GM21737 (cell line): Measurements from ENCODE around the gene M1AP.

Experiments used
- ATAC-seq: cut with Tn5 transposase; IDR thresholded peaks from one replicate; pipeline ENCODE4 v1.9.1; 2021; ENCODE audit warnings: mild to moderate bottlenecking, moderate library complexity; ENCODE audit not compliant: unreplicated experiment

The M1AP gene

GRCh38 chr2:74599676-74600075 is 48.5 kb downstream of the M1AP start:
- no peak for ATAC-seq

GRCh38 chr2:74597410-74597809 is 50.7 kb downstream of the M1AP start:
- no peak for ATAC-seq

GRCh38 chr2:74596584-74596983 is 51.5 kb downstream of the M1AP start:
- ATAC-seq, result no peak

DNA sequence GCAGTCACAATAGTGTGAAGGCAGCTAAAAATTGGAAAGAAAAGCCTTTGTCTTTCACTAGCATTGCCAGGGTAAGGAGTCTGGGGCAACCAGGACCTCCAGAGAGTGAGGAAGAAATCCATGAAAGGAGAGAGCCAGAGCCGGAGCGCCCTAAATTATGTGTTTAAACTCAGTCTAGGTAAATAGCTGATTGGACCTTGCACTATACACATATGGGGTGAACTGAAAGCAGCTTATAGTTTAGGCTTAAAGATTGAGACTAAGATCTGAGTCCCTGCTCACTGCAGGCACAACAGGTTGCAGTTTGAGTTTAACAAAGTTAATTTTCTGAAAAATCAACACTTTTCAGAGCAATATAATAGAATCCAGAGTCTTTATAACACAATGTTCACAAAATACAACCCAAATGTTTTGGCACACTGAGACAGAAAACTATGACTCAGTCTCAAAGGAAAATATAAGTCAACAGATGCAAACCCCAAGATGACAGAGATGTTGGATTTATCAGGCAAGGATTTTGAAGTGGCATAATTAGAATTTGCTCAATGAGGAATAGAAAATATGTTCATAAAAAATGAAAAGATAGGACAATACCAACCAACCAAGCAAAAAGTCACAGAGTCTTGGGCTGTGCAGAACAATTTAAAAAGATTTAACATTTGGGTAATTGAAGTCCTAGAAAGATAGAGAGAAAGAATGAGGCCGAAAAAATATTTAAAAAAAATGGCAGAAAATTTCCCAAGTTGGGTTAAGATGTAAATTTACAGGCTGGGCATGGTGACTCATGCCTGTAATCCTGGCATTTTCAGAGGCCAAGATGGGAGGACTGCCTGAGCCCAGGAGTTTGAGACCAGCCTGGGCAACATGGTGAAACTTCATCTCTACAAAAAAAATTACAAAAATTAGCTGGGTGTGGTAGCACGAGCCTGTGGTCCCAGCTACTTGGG is 54.0 kb downstream of the M1AP start:
- ATAC-seq, result no peak

GRCh38 chr2:74588664-74589063 is 59.5 kb downstream of the M1AP start:
- no peak for ATAC-seq

DNA sequence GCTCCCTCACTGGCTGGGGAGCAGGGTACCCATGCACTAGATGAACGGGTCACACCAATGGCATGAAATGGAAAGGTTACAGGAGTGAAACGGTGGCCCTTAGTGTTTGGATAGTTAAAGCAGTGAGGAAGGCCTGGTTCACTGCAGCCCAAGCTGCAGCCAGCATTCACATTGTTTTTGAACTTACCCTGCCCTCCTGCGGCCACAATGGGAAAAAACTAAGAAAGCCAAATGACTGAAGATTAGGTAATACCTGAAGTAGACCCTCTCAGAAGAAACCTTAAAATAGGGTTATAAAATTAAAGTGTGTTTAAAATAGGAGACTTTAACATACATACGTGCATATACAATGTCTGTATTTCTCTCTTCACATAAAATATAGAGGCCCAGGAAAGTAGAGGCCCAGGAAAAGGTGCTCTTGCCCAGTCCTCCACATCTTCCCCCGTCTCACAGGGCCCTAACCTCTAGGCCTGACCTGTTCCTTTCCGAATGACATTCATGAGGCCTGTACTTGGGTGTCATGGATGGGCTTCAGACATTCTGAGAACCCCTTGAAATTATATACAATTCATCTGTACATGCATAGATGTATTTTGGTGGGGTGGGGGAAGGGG is 60.4 kb downstream of the M1AP start:
- ATAC-seq, result peak; percentile 64

DNA sequence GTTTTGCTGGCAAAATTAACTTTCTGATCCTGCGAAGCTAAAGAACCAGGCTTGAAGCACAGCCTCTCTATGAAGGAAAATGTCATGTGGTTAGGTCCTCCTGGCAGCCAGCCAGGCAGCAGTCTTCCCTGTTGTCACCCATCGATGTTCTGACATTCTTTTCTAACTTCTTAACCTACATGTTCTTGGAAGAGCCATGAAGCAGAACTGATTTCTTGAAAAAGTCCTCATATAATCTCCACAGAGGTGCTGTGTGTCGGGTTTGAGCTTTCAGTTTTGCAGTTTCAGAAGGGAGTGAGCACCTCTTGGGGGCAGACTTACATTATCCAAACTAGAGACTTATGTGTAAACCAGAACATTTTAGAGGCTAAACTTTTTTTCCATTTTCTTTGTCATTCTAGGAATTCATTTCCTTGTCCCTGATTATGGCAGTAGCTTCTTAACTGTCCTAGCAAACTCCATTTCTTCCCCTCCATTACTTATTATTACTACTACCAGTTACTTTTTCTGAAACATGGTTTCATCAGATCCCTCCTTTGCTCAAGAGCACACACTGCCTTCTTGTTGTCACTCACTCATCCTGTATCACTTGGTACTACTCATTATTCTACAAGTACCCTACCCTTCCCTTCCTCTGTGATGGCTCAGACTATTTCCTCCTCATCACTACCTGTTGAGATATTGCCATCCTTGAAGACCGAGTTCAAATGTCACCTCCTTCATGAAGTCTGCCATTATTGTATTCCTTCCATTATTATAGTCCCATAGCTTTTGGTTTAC is 62.5 kb downstream of the M1AP start:
- ATAC-seq, result no peak

GRCh38 chr2:74584088-74584645 is 64.0 kb downstream of the M1AP start:
- ATAC-seq, result no peak

DNA sequence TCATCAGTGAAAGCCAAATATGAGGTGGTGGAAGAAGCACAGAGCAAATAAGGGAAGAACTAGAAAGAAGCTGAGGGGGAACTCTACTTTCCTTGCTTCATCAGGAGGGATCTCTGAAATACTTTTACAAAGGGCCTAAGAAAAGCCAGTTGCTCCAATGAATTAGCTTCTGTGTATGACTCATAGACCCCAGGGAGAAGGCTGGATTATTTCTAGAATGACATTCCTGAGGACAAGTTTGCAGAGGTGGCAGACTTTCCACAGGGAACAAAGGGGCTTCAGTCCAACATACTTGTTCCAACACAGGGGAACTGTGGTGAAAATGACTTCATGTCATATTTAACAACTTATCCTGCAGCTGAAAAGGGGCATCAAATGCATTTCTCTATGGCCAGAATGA is 64.6 kb downstream of the M1AP start:
- no peak for ATAC-seq

GRCh38 chr2:74582184-74582583 is 65.9 kb downstream of the M1AP start:
- no peak for ATAC-seq

GRCh38 chr2:74581463-74581862 is 66.7 kb downstream of the M1AP start:
- no peak for ATAC-seq

DNA sequence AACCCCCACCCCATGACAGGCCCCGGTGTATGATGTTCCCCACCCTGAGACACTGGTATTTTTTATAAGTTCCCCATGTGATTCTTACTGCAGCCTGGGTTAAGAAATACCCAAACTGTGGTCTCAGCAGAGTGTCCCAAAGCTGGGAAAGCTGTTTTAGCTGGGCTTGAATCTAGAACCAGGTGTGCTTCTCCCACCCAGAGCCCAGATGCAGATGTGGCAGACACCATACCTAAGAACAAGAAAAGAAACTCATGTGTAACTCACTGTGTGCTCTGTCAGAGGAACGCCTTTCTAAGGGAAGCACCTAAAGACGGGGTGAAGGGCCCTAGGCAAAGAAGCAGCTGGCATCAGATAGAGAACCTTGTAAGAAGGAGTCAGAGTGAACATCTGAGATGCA is 69.7 kb downstream of the M1AP start:
- no peak for ATAC-seq

GRCh38 chr2:74577448-74577847 is 70.7 kb downstream of the M1AP start:
- ATAC-seq, result no peak

GRCh38 chr2:74576863-74577229 is 71.3 kb downstream of the M1AP start:
- ATAC-seq, result no peak

- no peak for ATAC-seq
Observed at GRCh38 chr2:74576211-74576862, 71.8 kb downstream of the M1AP start.

DNA sequence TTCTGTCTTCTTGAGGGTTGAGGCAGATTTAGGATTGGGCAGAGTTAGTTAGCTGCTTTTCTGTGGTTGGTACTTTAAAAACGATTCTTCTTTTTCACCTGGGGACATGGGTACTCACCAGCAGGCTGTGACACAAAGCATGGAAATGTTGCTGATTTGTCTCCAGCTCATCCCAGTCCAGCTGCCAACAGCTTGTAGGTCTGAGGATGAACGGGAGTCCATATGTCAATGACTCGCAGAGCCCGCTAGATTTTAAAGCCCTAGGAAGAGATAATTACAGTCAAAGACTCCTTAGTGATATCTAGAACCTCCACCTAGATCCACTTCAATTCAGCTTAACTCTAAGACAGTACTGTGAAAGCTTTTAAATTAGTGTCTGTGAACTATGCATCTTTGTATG is 72.8 kb downstream of the M1AP start:
- ATAC-seq, result no peak

- peak; percentile 38 for ATAC-seq
Observed at GRCh38 chr2:74573747-74574562, 74.2 kb downstream of the M1AP start.

DNA sequence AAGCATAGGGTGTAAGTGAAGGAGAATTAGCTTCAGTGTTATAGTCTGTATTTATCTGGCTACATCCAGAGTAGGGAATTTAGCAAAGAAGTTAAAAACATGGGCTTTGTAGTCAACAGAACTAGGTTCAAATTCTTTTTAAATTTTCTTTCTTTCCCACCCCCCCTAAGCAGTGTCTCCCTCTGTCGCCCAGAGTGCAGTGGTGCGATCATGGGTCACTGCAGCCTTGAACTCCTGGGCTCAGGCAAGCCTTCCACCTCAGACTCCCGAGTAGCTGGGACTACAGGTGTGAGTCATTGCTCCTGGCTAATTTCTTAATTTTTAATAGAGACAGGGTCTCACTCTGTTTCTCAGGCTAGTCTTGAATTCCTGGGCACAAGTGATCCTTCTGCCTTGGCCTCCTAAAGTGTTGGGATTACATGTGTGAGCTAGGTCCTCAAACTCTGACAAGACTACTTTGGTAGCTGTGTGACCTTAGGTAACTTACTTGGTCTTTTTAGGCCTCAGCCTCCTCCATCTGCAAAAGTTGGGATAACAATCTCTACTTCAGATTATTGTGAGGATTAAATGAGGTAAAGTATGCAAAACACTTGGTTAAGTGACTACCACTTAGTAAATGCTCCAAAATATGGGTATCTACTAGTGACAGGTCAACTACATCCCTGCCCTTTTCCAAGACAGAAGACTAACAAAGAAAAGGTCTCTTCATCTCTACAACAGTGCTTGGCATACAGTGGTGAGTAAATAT is 75.8 kb downstream of the M1AP start:
- ATAC-seq, result no peak

DNA sequence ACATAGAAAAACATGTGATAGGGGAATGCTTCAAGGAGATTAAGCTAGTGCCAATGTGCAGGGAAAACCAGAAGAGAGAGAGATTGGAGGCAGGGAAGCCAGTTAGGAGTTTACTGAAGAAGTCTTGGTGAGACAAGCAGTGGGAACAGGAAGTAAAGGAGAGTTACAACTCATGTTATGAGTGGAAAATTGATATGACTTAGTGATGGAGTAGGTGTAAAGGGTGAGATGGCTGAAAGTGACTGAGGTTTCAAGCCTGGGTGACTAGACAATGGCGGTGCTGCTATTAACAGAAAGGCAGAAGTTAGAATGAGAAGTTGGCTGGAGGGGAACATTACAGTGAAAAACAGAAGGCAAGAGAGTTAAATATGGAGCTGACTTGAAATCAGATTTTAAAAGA is 77.1 kb downstream of the M1AP start:
- ATAC-seq, result no peak
